Panc1 (cell line): Measurements from ENCODE around the gene MYH4.

ENCODE experiments used
- SIN3A ChIP-seq: IDR thresholded peaks from 2 replicates; pipeline ENCODE4 v1.6.1; 2012; ENCODE audit warnings: low read depth, mild to moderate bottlenecking, low read length, moderate library complexity, borderline replicate concordance; ENCODE audit not compliant: insufficient read depth
- TCF7L2 ChIP-seq: IDR thresholded peaks from 2 replicates; pipeline ENCODE4 v1.6.1; 2011; ENCODE audit warnings: mild to moderate bottlenecking, low read depth, low read length, inconsistent platforms
- TF ChIP-seq, protein P1 (sequence below): fragments of 450-650 bp; IDR thresholded peaks from 2 replicates; pipeline ENCODE4 v1.5.1; 2017; ENCODE audit warnings: mild to moderate bottlenecking
- TF ChIP-seq, protein P2 (sequence below), 2 experiments: IDR thresholded peaks; 2 replicates each; pipeline ENCODE4 v1.6.1; 2011 to 2012; ENCODE audit warnings: low read depth in 2 of 2, control low read depth in 1 of 2, low read length in 1 of 2, mild to moderate bottlenecking in 1 of 2, moderate library complexity in 1 of 2; ENCODE audit not compliant: insufficient read depth in 1 of 2

DNA sequence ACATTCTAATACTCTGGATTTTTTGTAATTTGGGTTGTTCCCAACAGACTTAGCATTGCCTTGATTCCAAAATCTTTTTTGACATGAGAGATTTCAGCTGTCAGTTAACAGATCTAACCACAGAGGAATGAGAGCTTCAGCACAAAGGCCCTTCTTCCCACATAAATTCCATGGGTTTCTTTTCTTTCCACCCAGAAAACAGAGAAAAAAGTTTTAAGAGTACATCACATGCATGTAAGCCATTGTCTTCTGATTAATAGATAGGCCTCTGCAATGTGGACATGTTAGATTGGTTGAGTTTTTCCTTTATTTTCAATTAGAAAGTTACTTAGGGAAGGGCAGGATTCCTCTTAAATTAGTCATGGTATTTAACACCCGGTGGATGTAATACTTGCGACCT lies 48.5 kb downstream of the MYH4 start:
- TF ChIP-seq, protein P1, sequence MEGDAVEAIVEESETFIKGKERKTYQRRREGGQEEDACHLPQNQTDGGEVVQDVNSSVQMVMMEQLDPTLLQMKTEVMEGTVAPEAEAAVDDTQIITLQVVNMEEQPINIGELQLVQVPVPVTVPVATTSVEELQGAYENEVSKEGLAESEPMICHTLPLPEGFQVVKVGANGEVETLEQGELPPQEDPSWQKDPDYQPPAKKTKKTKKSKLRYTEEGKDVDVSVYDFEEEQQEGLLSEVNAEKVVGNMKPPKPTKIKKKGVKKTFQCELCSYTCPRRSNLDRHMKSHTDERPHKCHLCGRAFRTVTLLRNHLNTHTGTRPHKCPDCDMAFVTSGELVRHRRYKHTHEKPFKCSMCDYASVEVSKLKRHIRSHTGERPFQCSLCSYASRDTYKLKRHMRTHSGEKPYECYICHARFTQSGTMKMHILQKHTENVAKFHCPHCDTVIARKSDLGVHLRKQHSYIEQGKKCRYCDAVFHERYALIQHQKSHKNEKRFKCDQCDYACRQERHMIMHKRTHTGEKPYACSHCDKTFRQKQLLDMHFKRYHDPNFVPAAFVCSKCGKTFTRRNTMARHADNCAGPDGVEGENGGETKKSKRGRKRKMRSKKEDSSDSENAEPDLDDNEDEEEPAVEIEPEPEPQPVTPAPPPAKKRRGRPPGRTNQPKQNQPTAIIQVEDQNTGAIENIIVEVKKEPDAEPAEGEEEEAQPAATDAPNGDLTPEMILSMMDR, result no peak
- TF ChIP-seq SIN3A (no peak), TCF7L2 (no peak)
- TF ChIP-seq, protein P2, sequence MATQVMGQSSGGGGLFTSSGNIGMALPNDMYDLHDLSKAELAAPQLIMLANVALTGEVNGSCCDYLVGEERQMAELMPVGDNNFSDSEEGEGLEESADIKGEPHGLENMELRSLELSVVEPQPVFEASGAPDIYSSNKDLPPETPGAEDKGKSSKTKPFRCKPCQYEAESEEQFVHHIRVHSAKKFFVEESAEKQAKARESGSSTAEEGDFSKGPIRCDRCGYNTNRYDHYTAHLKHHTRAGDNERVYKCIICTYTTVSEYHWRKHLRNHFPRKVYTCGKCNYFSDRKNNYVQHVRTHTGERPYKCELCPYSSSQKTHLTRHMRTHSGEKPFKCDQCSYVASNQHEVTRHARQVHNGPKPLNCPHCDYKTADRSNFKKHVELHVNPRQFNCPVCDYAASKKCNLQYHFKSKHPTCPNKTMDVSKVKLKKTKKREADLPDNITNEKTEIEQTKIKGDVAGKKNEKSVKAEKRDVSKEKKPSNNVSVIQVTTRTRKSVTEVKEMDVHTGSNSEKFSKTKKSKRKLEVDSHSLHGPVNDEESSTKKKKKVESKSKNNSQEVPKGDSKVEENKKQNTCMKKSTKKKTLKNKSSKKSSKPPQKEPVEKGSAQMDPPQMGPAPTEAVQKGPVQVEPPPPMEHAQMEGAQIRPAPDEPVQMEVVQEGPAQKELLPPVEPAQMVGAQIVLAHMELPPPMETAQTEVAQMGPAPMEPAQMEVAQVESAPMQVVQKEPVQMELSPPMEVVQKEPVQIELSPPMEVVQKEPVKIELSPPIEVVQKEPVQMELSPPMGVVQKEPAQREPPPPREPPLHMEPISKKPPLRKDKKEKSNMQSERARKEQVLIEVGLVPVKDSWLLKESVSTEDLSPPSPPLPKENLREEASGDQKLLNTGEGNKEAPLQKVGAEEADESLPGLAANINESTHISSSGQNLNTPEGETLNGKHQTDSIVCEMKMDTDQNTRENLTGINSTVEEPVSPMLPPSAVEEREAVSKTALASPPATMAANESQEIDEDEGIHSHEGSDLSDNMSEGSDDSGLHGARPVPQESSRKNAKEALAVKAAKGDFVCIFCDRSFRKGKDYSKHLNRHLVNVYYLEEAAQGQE (IDR thresholded peaks at IDR 0.05; ENCODE audit: insufficient read depth in 1 of 2, low read depth in 2 of 2, low read length in 1 of 2), result no peak
